ENCODE data around the gene AAGAB. TPM values are rescaled to one million over a fixed set of nuclear protein-coding genes. Genes with fewer than 3 reads are reported as not detected.

The AAGAB gene
- polyA plus RNA-seq, 1 donor from 2014 or later: 114 TPM

- no peak for TF ChIP-seq RAD21 (conservative IDR thresholded peaks at IDR 0.05)
- TF ChIP-seq POLR2AphosphoS5 (IDR thresholded peaks at IDR 0.05): no peak
- no peak for TF ChIP-seq EP300 (conservative IDR thresholded peaks at IDR 0.05; ENCODE audit: poor library complexity, severe bottlenecking)
- TF ChIP-seq, protein P1, sequence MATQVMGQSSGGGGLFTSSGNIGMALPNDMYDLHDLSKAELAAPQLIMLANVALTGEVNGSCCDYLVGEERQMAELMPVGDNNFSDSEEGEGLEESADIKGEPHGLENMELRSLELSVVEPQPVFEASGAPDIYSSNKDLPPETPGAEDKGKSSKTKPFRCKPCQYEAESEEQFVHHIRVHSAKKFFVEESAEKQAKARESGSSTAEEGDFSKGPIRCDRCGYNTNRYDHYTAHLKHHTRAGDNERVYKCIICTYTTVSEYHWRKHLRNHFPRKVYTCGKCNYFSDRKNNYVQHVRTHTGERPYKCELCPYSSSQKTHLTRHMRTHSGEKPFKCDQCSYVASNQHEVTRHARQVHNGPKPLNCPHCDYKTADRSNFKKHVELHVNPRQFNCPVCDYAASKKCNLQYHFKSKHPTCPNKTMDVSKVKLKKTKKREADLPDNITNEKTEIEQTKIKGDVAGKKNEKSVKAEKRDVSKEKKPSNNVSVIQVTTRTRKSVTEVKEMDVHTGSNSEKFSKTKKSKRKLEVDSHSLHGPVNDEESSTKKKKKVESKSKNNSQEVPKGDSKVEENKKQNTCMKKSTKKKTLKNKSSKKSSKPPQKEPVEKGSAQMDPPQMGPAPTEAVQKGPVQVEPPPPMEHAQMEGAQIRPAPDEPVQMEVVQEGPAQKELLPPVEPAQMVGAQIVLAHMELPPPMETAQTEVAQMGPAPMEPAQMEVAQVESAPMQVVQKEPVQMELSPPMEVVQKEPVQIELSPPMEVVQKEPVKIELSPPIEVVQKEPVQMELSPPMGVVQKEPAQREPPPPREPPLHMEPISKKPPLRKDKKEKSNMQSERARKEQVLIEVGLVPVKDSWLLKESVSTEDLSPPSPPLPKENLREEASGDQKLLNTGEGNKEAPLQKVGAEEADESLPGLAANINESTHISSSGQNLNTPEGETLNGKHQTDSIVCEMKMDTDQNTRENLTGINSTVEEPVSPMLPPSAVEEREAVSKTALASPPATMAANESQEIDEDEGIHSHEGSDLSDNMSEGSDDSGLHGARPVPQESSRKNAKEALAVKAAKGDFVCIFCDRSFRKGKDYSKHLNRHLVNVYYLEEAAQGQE (IDR thresholded peaks at IDR 0.05; ENCODE audit: borderline replicate concordance): no peak
- TF ChIP-seq EZH2 (IDR thresholded peaks at IDR 0.05; ENCODE audit: borderline replicate concordance, insufficient read depth, low read length, poor library complexity, severe bottlenecking): no peak
- no peak for TF ChIP-seq TAF1 (IDR thresholded peaks at IDR 0.05; ENCODE audit: low read depth)
- no peak for TF ChIP-seq CTCF (IDR thresholded peaks at IDR 0.05; ENCODE audit: poor library complexity, severe bottlenecking)
- TF ChIP-seq MXI1 (conservative IDR thresholded peaks at IDR 0.05; ENCODE audit: poor library complexity, severe bottlenecking): no peak
- no peak for TF ChIP-seq SMC3 (conservative IDR thresholded peaks at IDR 0.05; ENCODE audit: poor library complexity)
- H3K4me2 ChIP-seq (ENCODE audit: low read length): no peak overlapping the region
- no peak overlapping the region for H3K9ac ChIP-seq (ENCODE audit: low read length)
Measured at GRCh38 chr15:67189326-67190051, 65.0 kb downstream of the AAGAB start.

GRCh38 chr15:67188551-67189218, 65.8 kb downstream of the AAGAB start:
- H3F3A ChIP-seq (ENCODE audit: insufficient read depth, low read length, poor library complexity, severe bottlenecking): no peaks in the 10 kb centered on the region
- H3K9me3 ChIP-seq (ENCODE audit: low read length): no peaks in the 10 kb centered on the region
- H2AFZ ChIP-seq (ENCODE audit: low read depth, low read length): no peak overlapping the region
- no peaks in the 10 kb centered on the region for H3K36me3 ChIP-seq (ENCODE audit: insufficient read depth, low read length)
- no peak overlapping the region for H3K4me2 ChIP-seq (ENCODE audit: low read length)
- no peaks in the 10 kb centered on the region for H3K27me3 ChIP-seq (ENCODE audit: insufficient read depth, low read depth, low read length)
- no peaks in the 10 kb centered on the region for H3K79me2 ChIP-seq (replicated peaks; ENCODE audit: insufficient read depth, low read length)
- H3K9me2 ChIP-seq (ENCODE audit: insufficient read depth, low read length): no peaks in the 10 kb centered on the region
- no peak overlapping the region for H3K4me3 ChIP-seq (ENCODE audit: low read length)
- no peak overlapping the region for H3K9ac ChIP-seq (ENCODE audit: low read length)
- TF ChIP-seq CTCF (IDR thresholded peaks at IDR 0.05; ENCODE audit: poor library complexity, severe bottlenecking) (no peak), TAF1 (IDR thresholded peaks at IDR 0.05; ENCODE audit: low read depth) (no peak), POLR2AphosphoS5 (IDR thresholded peaks at IDR 0.05) (no peak), SMC3 (conservative IDR thresholded peaks at IDR 0.05; ENCODE audit: poor library complexity) (no peak), EZH2 (IDR thresholded peaks at IDR 0.05; ENCODE audit: borderline replicate concordance, insufficient read depth, low read length, poor library complexity, severe bottlenecking) (no peak), RAD21 (conservative IDR thresholded peaks at IDR 0.05) (no peak), EP300 (conservative IDR thresholded peaks at IDR 0.05; ENCODE audit: poor library complexity, severe bottlenecking) (no peak), MXI1 (conservative IDR thresholded peaks at IDR 0.05; ENCODE audit: poor library complexity, severe bottlenecking) (no peak)
- TF ChIP-seq, protein P1 (IDR thresholded peaks at IDR 0.05; ENCODE audit: borderline replicate concordance): no peak
- no peak overlapping the region for H3K27ac ChIP-seq (ENCODE audit: low read length)
- no peaks in the 10 kb centered on the region for H4K20me1 ChIP-seq (ENCODE audit: insufficient read depth)

More at GRCh38 chr15:67189326-67190051, 65.0 kb downstream of the AAGAB start:
- Histone ChIP-seq H3K27me3 (ENCODE audit: insufficient read depth, low read depth, low read length) (no peaks in the 10 kb centered on the region), H3F3A (ENCODE audit: insufficient read depth, low read length, poor library complexity, severe bottlenecking) (no peaks in the 10 kb centered on the region), H2AFZ (ENCODE audit: low read depth, low read length) (no peak overlapping the region), H3K27ac (ENCODE audit: low read length) (no peak overlapping the region), H3K9me3 (ENCODE audit: low read length) (no peaks in the 10 kb centered on the region), H3K4me3 (ENCODE audit: low read length) (no peak overlapping the region), H3K9me2 (ENCODE audit: insufficient read depth, low read length) (no peaks in the 10 kb centered on the region), H4K20me1 (ENCODE audit: insufficient read depth) (no peaks in the 10 kb centered on the region), H3K79me2 (replicated peaks; ENCODE audit: insufficient read depth, low read length) (no peaks in the 10 kb centered on the region), H3K36me3 (ENCODE audit: insufficient read depth, low read length) (no peaks in the 10 kb centered on the region)

Measured in neural cell (in vitro differentiated cells).